ENCODE measurements around the gene KRTAP5-2.

- no peak for TF ChIP-seq CTCF (IDR thresholded peaks at IDR 0.05)
- no peak for TF ChIP-seq POLR2A (IDR thresholded peaks at IDR 0.05)
Observed at GRCh38 chr11:1569251-1569780, 28.8 kb downstream of the KRTAP5-2 start.
